GM12878 (cell line): Measurements from ENCODE around the gene NMD3. TPM values are rescaled to one million over a fixed set of nuclear protein-coding genes. Genes with fewer than 3 reads are reported as not detected.

Experiments
- EP300 ChIP-seq, 2 experiments: fragments of 150-350 bp in 1 of 2; IDR thresholded peaks; 2 replicates each; pipeline ENCODE4 v1.6.1; 2011 to 2012; ENCODE audit warnings: low read depth in 2 of 2, low read length in 2 of 2, borderline replicate concordance in 1 of 2, improper control_type of control experiment in 1 of 2, inconsistent platforms in 1 of 2; ENCODE audit not compliant: control insufficient read depth in 1 of 2
- ZNF217 ChIP-seq: fragments of 450-650 bp; IDR thresholded peaks from 2 replicates; pipeline ENCODE4 v1.6.1; 2017; ENCODE audit warnings: antibody characterized with exemption, mild to moderate bottlenecking
- polyA plus RNA-seq, 11 experiments: library from polyadenylated mRNA; depleted of rRNA in 4 of 11; unstranded in 6 of 11; stranded (reverse) in 5 of 11; fragments of >200 nt; fragmentation: Nextera tagmentation in 4 of 11; fragmentation: Illumina TruSeq in 1 of 11; extraction: Ambion mirVana in 4 of 11; extraction: Trizol in 1 of 11; gene quantifications; 1 replicate in 1 of 11; 2 replicates in 10 of 11; pipeline versions ENCODE4 v1.2.1 to v1.2.3, GENCODE V29; 2011 to 2016; ENCODE audit warnings: inconsistent platforms in 2 of 11, missing spikeins in 2 of 11, low read depth in 1 of 11
- total RNA-seq, 4 experiments: library from RNA; depleted of rRNA in 3 of 4; stranded (reverse); fragments of >200 nt in 3 of 4; fragmentation: Illumina TruSeq in 1 of 4; extraction: Trizol in 1 of 4; gene quantifications; 2 replicates each; pipeline versions ENCODE4 v1.2.1 to v1.2.3, GENCODE V29; 2013 to 2021
- TF ChIP-seq, protein P1 (sequence below): fragments of 450-650 bp; IDR thresholded peaks from 2 replicates; pipeline ENCODE4 v1.6.1; 2016; ENCODE audit warnings: mild to moderate bottlenecking
- TF ChIP-seq, protein P2 (sequence below): IDR thresholded peaks from 2 replicates; pipeline ENCODE4 v1.6.1; 2011; ENCODE audit warnings: borderline replicate concordance, low read depth, mild to moderate bottlenecking, moderate library complexity, mixed read lengths, low read length; ENCODE audit not compliant: insufficient read depth; ENCODE audit errors: extremely low read length
- TF ChIP-seq, protein P3 (sequence below): IDR thresholded peaks from 2 replicates; pipeline ENCODE4 v1.6.1; 2011; ENCODE audit warnings: low read depth, low read length, improper control_type of control experiment, borderline replicate concordance
- TF ChIP-seq, protein P4 (sequence below): fragments of 450-650 bp; IDR thresholded peaks from 2 replicates; pipeline ENCODE4 v1.6.1; 2017; ENCODE audit warnings: low read depth, mild to moderate bottlenecking, moderate library complexity

Gene NMD3
- total and polyA plus RNA-seq, 10 of the 15 experiments (the other 5 are each of a cell fraction or from before 2014, with no cell fraction given): 34.2 to 66.8 (median 55.7) TPM

DNA sequence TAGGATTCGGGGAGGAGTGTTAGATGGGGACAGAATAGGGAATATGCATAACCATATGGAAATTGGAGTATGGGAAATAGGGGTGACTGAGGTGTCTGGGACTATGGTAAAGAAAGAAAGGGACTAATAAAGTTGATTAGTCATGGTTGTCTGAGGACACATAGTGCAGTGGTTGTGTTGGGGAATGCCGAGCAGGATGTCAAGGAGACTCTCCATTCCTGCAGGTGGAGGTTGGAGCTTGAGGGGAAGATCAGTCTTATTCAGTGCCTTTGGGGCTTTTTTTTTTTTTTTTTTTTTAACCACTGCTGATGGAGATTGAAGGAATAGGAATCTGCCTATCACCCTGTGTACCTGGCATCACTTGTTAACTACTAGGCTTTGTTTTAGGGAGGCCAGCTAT is 10.8 kb downstream of the NMD3 start (continued):
- TF ChIP-seq, protein P1, sequence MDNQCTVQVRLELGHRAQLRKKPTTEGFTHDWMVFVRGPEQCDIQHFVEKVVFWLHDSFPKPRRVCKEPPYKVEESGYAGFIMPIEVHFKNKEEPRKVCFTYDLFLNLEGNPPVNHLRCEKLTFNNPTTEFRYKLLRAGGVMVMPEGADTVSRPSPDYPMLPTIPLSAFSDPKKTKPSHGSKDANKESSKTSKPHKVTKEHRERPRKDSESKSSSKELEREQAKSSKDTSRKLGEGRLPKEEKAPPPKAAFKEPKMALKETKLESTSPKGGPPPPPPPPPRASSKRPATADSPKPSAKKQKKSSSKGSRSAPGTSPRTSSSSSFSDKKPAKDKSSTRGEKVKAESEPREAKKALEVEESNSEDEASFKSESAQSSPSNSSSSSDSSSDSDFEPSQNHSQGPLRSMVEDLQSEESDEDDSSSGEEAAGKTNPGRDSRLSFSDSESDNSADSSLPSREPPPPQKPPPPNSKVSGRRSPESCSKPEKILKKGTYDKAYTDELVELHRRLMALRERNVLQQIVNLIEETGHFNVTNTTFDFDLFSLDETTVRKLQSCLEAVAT: no peak
- TF ChIP-seq, protein P2, sequence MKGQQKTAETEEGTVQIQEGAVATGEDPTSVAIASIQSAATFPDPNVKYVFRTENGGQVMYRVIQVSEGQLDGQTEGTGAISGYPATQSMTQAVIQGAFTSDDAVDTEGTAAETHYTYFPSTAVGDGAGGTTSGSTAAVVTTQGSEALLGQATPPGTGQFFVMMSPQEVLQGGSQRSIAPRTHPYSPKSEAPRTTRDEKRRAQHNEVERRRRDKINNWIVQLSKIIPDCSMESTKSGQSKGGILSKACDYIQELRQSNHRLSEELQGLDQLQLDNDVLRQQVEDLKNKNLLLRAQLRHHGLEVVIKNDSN: no peak
- TF ChIP-seq, protein P3, sequence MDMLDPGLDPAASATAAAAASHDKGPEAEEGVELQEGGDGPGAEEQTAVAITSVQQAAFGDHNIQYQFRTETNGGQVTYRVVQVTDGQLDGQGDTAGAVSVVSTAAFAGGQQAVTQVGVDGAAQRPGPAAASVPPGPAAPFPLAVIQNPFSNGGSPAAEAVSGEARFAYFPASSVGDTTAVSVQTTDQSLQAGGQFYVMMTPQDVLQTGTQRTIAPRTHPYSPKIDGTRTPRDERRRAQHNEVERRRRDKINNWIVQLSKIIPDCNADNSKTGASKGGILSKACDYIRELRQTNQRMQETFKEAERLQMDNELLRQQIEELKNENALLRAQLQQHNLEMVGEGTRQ: no peak
- TF ChIP-seq EP300 (IDR thresholded peaks at IDR 0.05; ENCODE audit: borderline replicate concordance in 1 of 2, control insufficient read depth in 1 of 2, low read depth in 2 of 2, low read length in 2 of 2): no peak
- no peak for TF ChIP-seq ZNF217
- TF ChIP-seq, protein P4, sequence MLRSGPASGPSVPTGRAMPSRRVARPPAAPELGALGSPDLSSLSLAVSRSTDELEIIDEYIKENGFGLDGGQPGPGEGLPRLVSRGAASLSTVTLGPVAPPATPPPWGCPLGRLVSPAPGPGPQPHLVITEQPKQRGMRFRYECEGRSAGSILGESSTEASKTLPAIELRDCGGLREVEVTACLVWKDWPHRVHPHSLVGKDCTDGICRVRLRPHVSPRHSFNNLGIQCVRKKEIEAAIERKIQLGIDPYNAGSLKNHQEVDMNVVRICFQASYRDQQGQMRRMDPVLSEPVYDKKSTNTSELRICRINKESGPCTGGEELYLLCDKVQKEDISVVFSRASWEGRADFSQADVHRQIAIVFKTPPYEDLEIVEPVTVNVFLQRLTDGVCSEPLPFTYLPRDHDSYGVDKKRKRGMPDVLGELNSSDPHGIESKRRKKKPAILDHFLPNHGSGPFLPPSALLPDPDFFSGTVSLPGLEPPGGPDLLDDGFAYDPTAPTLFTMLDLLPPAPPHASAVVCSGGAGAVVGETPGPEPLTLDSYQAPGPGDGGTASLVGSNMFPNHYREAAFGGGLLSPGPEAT: no peak
